K562 (cell line): ENCODE data around the gene RBMS3. TPM values are rescaled to one million over a fixed set of nuclear protein-coding genes. Genes with fewer than 3 reads are reported as not detected.

Experiments
- ATAC-seq: fragments of 200-7000 bp; cut with Tn5 transposase; 3 replicates; pipeline ENCODE4 v1.9.1; 2020; ENCODE audit warnings: moderate library complexity
- BruUV-seq: library from RNA; stranded (reverse); fragments of 400-500 nt; replicated peaks from 2 replicates; lab custom pipeline; 2021; lab: Mats Ljungman, UMichigan
- CTCF ChIA-PET: fragments of 300-600 bp; formaldehyde crosslinking; extraction: SDS; loops from one replicate; lab custom pipeline; 2021; ENCODE audit warnings: low intra/inter-chr PET ratio; lab: Yijun Ruan, JAX
- POLR2A ChIA-PET: fragments of 300-600, 350-650 bp; sonication (Branson Sonifier 250); formaldehyde crosslinking; extraction: SDS; loops from one replicate; lab custom pipeline; 2021; ENCODE audit warnings: antibody characterized with exemption, inconsistent platforms; lab: Yijun Ruan, JAX
- DNase-seq, 4 experiments: peaks; one replicate each; pipeline versions ENCODE4 v3.0.0 to v3.0.0-alpha.2; 2011 to 2018; ENCODE audit warnings: low spot score in 3 of 4, mixed read lengths in 3 of 4; ENCODE audit errors: extremely low read depth in 1 of 4
- FAIRE-seq: peaks from 2 replicates; lab custom pipeline; 2011; peaks lifted over from hg19 to GRCh38; lab: Jason Lieb, UNC
- H2AFZ ChIP-seq: 2 replicates; pipeline ENCODE4 v1.6.0; 2011; ENCODE audit warnings: low read depth, low read length, control low read depth, inconsistent platforms
- H3K27ac ChIP-seq: fragments of 200-600 bp; 3 replicates; pipeline ENCODE4 v1.8.0; 2011; ENCODE audit warnings: low read depth, mild to moderate bottlenecking, control low read depth, inconsistent platforms, low read length, moderate library complexity, mixed read lengths; ENCODE audit errors: extremely low read depth
- H3K27me3 ChIP-seq, 2 experiments: fragments of 300-600 bp in 1 of 2; 2 replicates in 1 of 2; 3 replicates in 1 of 2; pipeline versions ENCODE4 v1.6.0 to v1.8.0; 2011; ENCODE audit warnings: inconsistent platforms in 2 of 2, low read length in 2 of 2, mild to moderate bottlenecking in 1 of 2, mixed read lengths in 1 of 2, moderate library complexity in 1 of 2; ENCODE audit not compliant: control insufficient read depth in 2 of 2, insufficient read depth in 2 of 2
- H3K36me3 ChIP-seq: fragments of 300-600 bp; 3 replicates; pipeline ENCODE4 v1.8.0; 2011; ENCODE audit warnings: mild to moderate bottlenecking, low read length, inconsistent platforms; ENCODE audit not compliant: control insufficient read depth, insufficient read depth
- H3K4me1 ChIP-seq, 2 experiments: fragments of 200-600 bp in 1 of 2; replicated peaks in 1 of 2; 2 replicates in 1 of 2; 3 replicates in 1 of 2; pipeline versions ENCODE4 v1.5.1 to v1.8.0; 2011; ENCODE audit warnings: inconsistent platforms in 2 of 2, low read length in 2 of 2, mild to moderate bottlenecking in 1 of 2, mixed read lengths in 1 of 2, moderate library complexity in 1 of 2; ENCODE audit not compliant: control insufficient read depth in 2 of 2, insufficient read depth in 2 of 2
- H3K4me2 ChIP-seq: 2 replicates; pipeline ENCODE4 v1.6.1; 2011; ENCODE audit warnings: low read length, control low read depth, inconsistent platforms, mixed read lengths; ENCODE audit not compliant: insufficient read depth
- H3K4me3 ChIP-seq: fragments of 200-600 bp; sonication (generic), shearing (Covaris generic); 2 replicates; pipeline ENCODE4 v1.5.1; 2016; ENCODE audit warnings: control low read depth, inconsistent platforms
- H3K79me2 ChIP-seq: fragments of 200-600 bp; 3 replicates; pipeline ENCODE4 v1.8.0; 2011; ENCODE audit warnings: low read length, inconsistent platforms; ENCODE audit not compliant: control insufficient read depth, insufficient read depth
- H3K9ac ChIP-seq, 2 experiments: 2 replicates each; pipeline versions ENCODE4 v1.6.0 to v1.6.1; 2011; ENCODE audit warnings: low read depth in 2 of 2, low read length in 2 of 2, control low read depth in 1 of 2, inconsistent platforms in 1 of 2, mild to moderate bottlenecking in 1 of 2, mixed read lengths in 1 of 2; ENCODE audit not compliant: insufficient read depth in 1 of 2
- H3K9me1 ChIP-seq: one replicate; pipeline ENCODE4 v1.6.0; 2011; ENCODE audit warnings: inconsistent platforms, mild to moderate bottlenecking, low read length, moderate library complexity; ENCODE audit not compliant: control insufficient read depth, insufficient read depth
- H3K9me3 ChIP-seq: replicated peaks from 2 replicates; pipeline ENCODE4 v1.5.1; 2011; ENCODE audit warnings: low read depth, low read length, inconsistent platforms; ENCODE audit not compliant: control insufficient read depth, insufficient read depth
- H4K20me1 ChIP-seq: replicated peaks from 2 replicates; pipeline ENCODE4 v1.6.1; 2011; ENCODE audit warnings: low read length, inconsistent platforms, mixed read lengths; ENCODE audit not compliant: control insufficient read depth, insufficient read depth
- BDP1 ChIP-seq: IDR thresholded peaks from 3 replicates; pipeline ENCODE4 v1.6.1; 2011; ENCODE audit not compliant: insufficient read length, insufficient read depth
- CHD2 ChIP-seq: IDR thresholded peaks from 2 replicates; pipeline ENCODE4 v1.6.1; 2011; ENCODE audit warnings: low read depth, low read length
- GATA2 ChIP-seq: sonication (generic); formaldehyde crosslinking; IDR thresholded peaks from 2 replicates; pipeline ENCODE4 v1.4.0; 2020; ENCODE audit warnings: mild to moderate bottlenecking, missing genetic modification reagents
- LCOR ChIP-seq: sonication (generic); formaldehyde crosslinking; IDR thresholded peaks from 2 replicates; pipeline ENCODE4 v1.8.0; 2022; ENCODE audit warnings: mild to moderate bottlenecking, missing genetic modification reagents
- NKRF ChIP-seq: fragments of 450-650 bp; IDR thresholded peaks from 2 replicates; pipeline ENCODE4 v1.6.1; 2016; ENCODE audit warnings: borderline replicate concordance
- PHF20 ChIP-seq: fragments of 450-650 bp; IDR thresholded peaks from 2 replicates; pipeline ENCODE4 v1.6.1; 2018; ENCODE audit not compliant: partially characterized antibody
- SRSF3 ChIP-seq: fragments of 200-400 bp; formaldehyde crosslinking; IDR thresholded peaks from 2 replicates; pipeline ENCODE4 v1.6.1; 2016; ENCODE audit warnings: mild to moderate bottlenecking, low read length, moderate library complexity; ENCODE audit not compliant: insufficient read depth
- TBP ChIP-seq: optimal IDR thresholded peaks from 2 replicates; pipeline ENCODE3; 2011; ENCODE audit warnings: low read depth, low read length, improper control_type of control experiment
- XRCC4 ChIP-seq: IDR thresholded peaks from one replicate; pipeline ENCODE4 v1.6.1; 2011; ENCODE audit not compliant: insufficient read depth, insufficient read length; ENCODE audit errors: extremely low read depth
- WGBS: fragments of 100-300 bp; shearing (Covaris generic); methylation state at CpG from one replicate; pipeline ENCODE4 v1.1.6; 2016; ENCODE audit warnings: low coverage, mixed read lengths; ENCODE audit not compliant: insufficient coverage; ENCODE audit errors: missing lambda C conversion rate; 5-methylcytosine and 5-hydroxymethylcytosine counted together
- in situ Hi-C: fragments of 300-500 bp; cut with MboI; formaldehyde crosslinking; loops from 4 replicates; pipeline ENCODE4 v1.15.0; 2018; ENCODE audit warnings: inconsistent platforms, mixed read lengths
- intact Hi-C: fragments of 100-400 bp; cut with micrococcal nuclease; formaldehyde crosslinking; loops from 2 replicates; pipeline ENCODE4 v1.14.2; 2022
- polyA plus RNA-seq, 8 experiments: library from polyadenylated mRNA; depleted of rRNA in 4 of 8; stranded (reverse) in 5 of 8; unstranded in 3 of 8; fragments of >200 nt; fragmentation: Nextera tagmentation in 2 of 8; fragmentation: Illumina TruSeq in 1 of 8; extraction: Ambion mirVana in 2 of 8; extraction: Trizol in 1 of 8; gene quantifications; 2 replicates each; pipeline versions ENCODE4 v1.2.1 to v1.2.3, GENCODE V29; 2011 to 2014; ENCODE audit warnings: inconsistent platforms in 1 of 8, missing spikeins in 1 of 8
- total RNA-seq, 7 experiments: library from RNA; depleted of rRNA in 6 of 7; stranded (reverse); fragments of >200 nt in 6 of 7; fragmentation: Illumina TruSeq in 2 of 7; extraction: Trizol in 2 of 7; gene quantifications; 2 replicates each; pipeline versions ENCODE4 v1.2.1 to v1.2.3, GENCODE V29; 2011 to 2021; ENCODE audit warnings: low replicate concordance in 1 of 7

Gene RBMS3
- total and polyA plus RNA-seq, 9 of the 15 experiments (the other 6 are each of a cell fraction or from before 2014, with no cell fraction given): 0.20 TPM; not detected in 8

DNA sequence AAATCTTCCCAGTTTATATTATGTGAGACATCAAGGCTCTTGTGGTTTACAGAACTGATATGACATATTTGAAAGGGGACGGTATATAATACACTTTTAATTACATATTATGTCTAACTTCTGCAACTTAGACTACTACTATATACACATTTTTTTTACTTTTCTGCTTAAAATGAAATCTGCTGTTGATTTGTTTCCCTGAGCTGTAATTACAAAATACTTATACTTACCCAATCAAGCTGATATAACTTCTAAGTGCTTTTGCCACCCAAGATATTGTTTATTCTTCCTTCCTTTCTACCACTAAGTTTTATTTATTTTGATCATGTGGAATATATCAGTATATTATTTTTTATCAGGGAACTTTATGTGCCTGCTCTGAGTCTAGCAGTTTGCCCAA is 671.6 kb downstream of the RBMS3 start:
- DNase-seq (no peak), ATAC-seq (no peak), FAIRE-seq (no peak)
- POLR2A ChIA-PET: no interaction called here
- H3K27ac ChIP-seq: no peak overlapping the region
- no TSS peak for BruUV-seq
- TF ChIP-seq XRCC4 (no peak), LCOR (CRISPR knock-in tag) (no peak), GATA2 (no peak), TBP (no peak), CHD2 (no peak)
- CTCF ChIA-PET: no interaction called here
- H3K36me3 ChIP-seq: no peaks in the 10 kb centered on the region
- no peaks in the 10 kb centered on the region for H3K9me3 ChIP-seq
- H2AFZ ChIP-seq: no peak overlapping the region
- intact Hi-C loops (no loop called here), in situ Hi-C loops (no loop called here)
- no peaks in the 10 kb centered on the region for H3K4me1 ChIP-seq
- no peaks in the 10 kb centered on the region for H3K27me3 ChIP-seq
- no peak overlapping the region for H3K4me3 ChIP-seq
- no peaks in the 10 kb centered on the region for H3K79me2 ChIP-seq
- 0% methylated on average over 1 of the region's 1 CpG for WGBS
- H3K9me1 ChIP-seq: no peaks in the 10 kb centered on the region
- H3K4me2 ChIP-seq: no peak overlapping the region
- H3K9ac ChIP-seq: no peak overlapping the region
- no peaks in the 10 kb centered on the region for H4K20me1 ChIP-seq

GRCh38 chr3:29955413-29955812 is 674.5 kb downstream of the RBMS3 start:
- Histone ChIP-seq H3K79me2 (no peaks in the 10 kb centered on the region), H3K9me1 (no peaks in the 10 kb centered on the region)
- TF ChIP-seq LCOR (CRISPR knock-in tag) (no peak), PHF20 (no peak), SRSF3 (no peak), NKRF (no peak), BDP1 (no peak)
- TF ChIP-seq, all 486 proteins: peak for 0
- Histone ChIP-seq H3K4me2 (no peak overlapping the region), H3K4me3 (no peak overlapping the region), H3K4me1 (no peaks in the 10 kb centered on the region), H3K36me3 (no peaks in the 10 kb centered on the region), H3K27me3 (no peaks in the 10 kb centered on the region), H3K9me3 (no peaks in the 10 kb centered on the region), H3K27ac (no peak overlapping the region), H4K20me1 (no peaks in the 10 kb centered on the region), H3K9ac (no peak overlapping the region), H2AFZ (no peak overlapping the region)
- BruUV-seq: no TSS peak
- DNase-seq (no peak), FAIRE-seq (no peak), ATAC-seq (no peak)
- 0% methylated on average over 1 of the region's 1 CpG for WGBS
- ChIA-PET CTCF (no interaction called here), POLR2A (no interaction called here)
- in situ Hi-C loops (no loop called here), intact Hi-C loops (no loop called here)
